ENCODE data around the gene KRTAP22-1. TPM values are rescaled to one million over a fixed set of nuclear protein-coding genes. Genes with fewer than 3 reads are reported as not detected.

KRTAP22-1 gene
- total RNA-seq, 1 experiment from 2014 or later: not detected

Other genes starting within 250 kb of the KRTAP22-1 start
- not detected in 2 replicates for gene KRTAP13-2, start 228.8 kb upstream of the KRTAP22-1 start, total RNA-seq (2014; rRNA removed; shearing (Covaris generic))
- gene KRTAP13-1, start 205.1 kb upstream of the KRTAP22-1 start, total RNA-seq (2014; rRNA removed; shearing (Covaris generic)): not detected in 2 replicates
- not detected in 2 replicates for gene KRTAP13-3, start 175.2 kb upstream of the KRTAP22-1 start, total RNA-seq (2014; rRNA removed; shearing (Covaris generic))
- gene KRTAP13-4, start 170.9 kb upstream of the KRTAP22-1 start, total RNA-seq (2014; rRNA removed; shearing (Covaris generic)): not detected in 2 replicates
- not detected in 2 replicates for gene KRTAP15-1, start 160.8 kb upstream of the KRTAP22-1 start, total RNA-seq (2014; rRNA removed; shearing (Covaris generic))
- gene KRTAP19-1, start 120.7 kb upstream of the KRTAP22-1 start, total RNA-seq (2014; rRNA removed; shearing (Covaris generic)): not detected in 2 replicates
- not detected in 2 replicates for gene KRTAP19-2, start 113.7 kb upstream of the KRTAP22-1 start, total RNA-seq (2014; rRNA removed; shearing (Covaris generic))
- not detected in 2 replicates for gene KRTAP19-3, start 109.1 kb upstream of the KRTAP22-1 start, total RNA-seq (2014; rRNA removed; shearing (Covaris generic))
- gene KRTAP19-4, start 103.9 kb upstream of the KRTAP22-1 start, total RNA-seq (2014; rRNA removed; shearing (Covaris generic)): not detected in 2 replicates
- gene KRTAP19-5, start 98.9 kb upstream of the KRTAP22-1 start, total RNA-seq (2014; rRNA removed; shearing (Covaris generic)): not detected in 2 replicates
- not detected in 2 replicates for gene KRTAP19-6, start 59.2 kb upstream of the KRTAP22-1 start, total RNA-seq (2014; rRNA removed; shearing (Covaris generic))
- not detected in 2 replicates for gene KRTAP19-7, start 39.8 kb upstream of the KRTAP22-1 start, total RNA-seq (2014; rRNA removed; shearing (Covaris generic))
- not detected in 2 replicates for gene KRTAP22-2, start 10.7 kb upstream of the KRTAP22-1 start, total RNA-seq (2014; rRNA removed; shearing (Covaris generic))
- not detected in 2 replicates for gene KRTAP6-3, start 8.6 kb upstream of the KRTAP22-1 start, total RNA-seq (2014; rRNA removed; shearing (Covaris generic))
- gene KRTAP6-2, start 2.2 kb upstream of the KRTAP22-1 start, total RNA-seq (2014; rRNA removed; shearing (Covaris generic)): not detected in 2 replicates
- not detected in 2 replicates for gene KRTAP6-1, start 12.8 kb downstream of the KRTAP22-1 start, total RNA-seq (2014; rRNA removed; shearing (Covaris generic))
- gene KRTAP20-1, start 15.3 kb downstream of the KRTAP22-1 start, total RNA-seq (2014; rRNA removed; shearing (Covaris generic)): not detected in 2 replicates
- not detected in 2 replicates for gene KRTAP20-4, start 19.5 kb downstream of the KRTAP22-1 start, total RNA-seq (2014; rRNA removed; shearing (Covaris generic))
- gene KRTAP20-2, start 34.1 kb downstream of the KRTAP22-1 start, total RNA-seq (2014; rRNA removed; shearing (Covaris generic)): not detected in 2 replicates
- gene KRTAP20-3, start 41.8 kb downstream of the KRTAP22-1 start, total RNA-seq (2014; rRNA removed; shearing (Covaris generic)): not detected in 2 replicates
- gene KRTAP21-3, start 117.7 kb downstream of the KRTAP22-1 start, total RNA-seq (2014; rRNA removed; shearing (Covaris generic)): not detected in 2 replicates
- not detected in 2 replicates for gene KRTAP21-2, start 146.2 kb downstream of the KRTAP22-1 start, total RNA-seq (2014; rRNA removed; shearing (Covaris generic))
- gene KRTAP21-1, start 154.3 kb downstream of the KRTAP22-1 start, total RNA-seq (2014; rRNA removed; shearing (Covaris generic)): not detected in 2 replicates
- not detected in 2 replicates for gene KRTAP8-1, start 212.2 kb downstream of the KRTAP22-1 start, total RNA-seq (2014; rRNA removed; shearing (Covaris generic))
- not detected in 2 replicates for gene KRTAP7-1, start 228.7 kb downstream of the KRTAP22-1 start, total RNA-seq (2014; rRNA removed; shearing (Covaris generic))